Measurements from ENCODE around the gene SFTPA1. TPM values are rescaled to one million over a fixed set of nuclear protein-coding genes. Genes with fewer than 3 reads are reported as not detected.
"Not testable (repeated sequence)": the region's sequence is repeated elsewhere in the genome, so short reads cannot be mapped to it uniquely, and the experiment has no call there.

SFTPA1 gene
- total and polyA plus RNA-seq, 2 experiments from 2014 or later, result not detected

DNA sequence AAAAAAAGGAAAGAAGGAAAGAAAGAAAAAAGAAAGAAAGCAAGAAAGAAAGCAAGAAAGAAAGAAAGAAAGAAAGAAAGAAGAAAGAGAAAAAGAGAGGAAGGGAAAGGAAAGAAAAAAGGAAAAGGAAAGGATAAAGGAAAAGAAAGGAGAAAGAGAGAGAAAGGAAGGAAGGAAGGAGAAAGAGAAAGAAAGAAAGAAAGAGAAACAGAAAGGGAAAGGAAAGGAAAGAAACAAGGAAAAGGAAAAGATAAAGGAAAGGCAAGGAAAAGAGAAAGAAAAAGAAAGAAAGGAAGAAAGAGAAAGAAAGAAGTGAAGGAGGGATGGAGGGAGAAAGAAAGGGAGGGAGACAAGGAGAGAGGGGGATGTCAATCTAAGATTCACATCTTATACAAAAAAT is 29.7 kb upstream of the SFTPA1 start:
- Histone ChIP-seq H3K4me1 (ENCODE audit: low read depth) (no peaks in the 10 kb centered on the region), H3K9me3 (ENCODE audit: low read depth) (no peaks in the 10 kb centered on the region), H3K27me3 (no peaks in the 10 kb centered on the region), H3K27ac (no peak overlapping the region), H3K4me3 (no peak overlapping the region), H3K36me3 (no peaks in the 10 kb centered on the region)
- DNase-seq (ENCODE audit: low read depth in 1 of 2, low spot score in 1 of 2), result no peak
- TF ChIP-seq, protein P1, sequence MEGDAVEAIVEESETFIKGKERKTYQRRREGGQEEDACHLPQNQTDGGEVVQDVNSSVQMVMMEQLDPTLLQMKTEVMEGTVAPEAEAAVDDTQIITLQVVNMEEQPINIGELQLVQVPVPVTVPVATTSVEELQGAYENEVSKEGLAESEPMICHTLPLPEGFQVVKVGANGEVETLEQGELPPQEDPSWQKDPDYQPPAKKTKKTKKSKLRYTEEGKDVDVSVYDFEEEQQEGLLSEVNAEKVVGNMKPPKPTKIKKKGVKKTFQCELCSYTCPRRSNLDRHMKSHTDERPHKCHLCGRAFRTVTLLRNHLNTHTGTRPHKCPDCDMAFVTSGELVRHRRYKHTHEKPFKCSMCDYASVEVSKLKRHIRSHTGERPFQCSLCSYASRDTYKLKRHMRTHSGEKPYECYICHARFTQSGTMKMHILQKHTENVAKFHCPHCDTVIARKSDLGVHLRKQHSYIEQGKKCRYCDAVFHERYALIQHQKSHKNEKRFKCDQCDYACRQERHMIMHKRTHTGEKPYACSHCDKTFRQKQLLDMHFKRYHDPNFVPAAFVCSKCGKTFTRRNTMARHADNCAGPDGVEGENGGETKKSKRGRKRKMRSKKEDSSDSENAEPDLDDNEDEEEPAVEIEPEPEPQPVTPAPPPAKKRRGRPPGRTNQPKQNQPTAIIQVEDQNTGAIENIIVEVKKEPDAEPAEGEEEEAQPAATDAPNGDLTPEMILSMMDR (IDR thresholded peaks at IDR 0.05; ENCODE audit: low read depth, low read length), result no peak

DNA sequence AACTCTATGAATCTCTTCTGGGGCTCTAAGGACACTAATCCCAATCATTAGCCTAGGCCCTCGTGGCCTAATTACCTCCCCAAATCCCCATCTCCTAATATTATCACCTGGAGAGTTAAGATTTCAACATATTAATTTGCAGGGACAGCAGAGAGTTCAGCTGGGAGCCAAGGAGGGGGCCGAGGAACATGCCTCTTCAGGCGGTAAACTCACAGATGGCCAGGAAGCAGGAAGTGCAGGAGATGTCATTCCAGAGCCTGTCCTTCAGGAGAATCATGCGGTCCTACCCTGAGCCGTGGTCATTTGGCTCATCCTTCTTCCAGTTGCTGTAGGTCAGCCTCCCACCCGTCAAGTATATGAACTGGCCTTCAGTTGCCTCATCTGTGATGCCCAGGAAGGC is 28.6 kb upstream of the SFTPA1 start:
- no peak for DNase-seq (ENCODE audit: low read depth in 1 of 2, low spot score in 1 of 2)
- H3K36me3 ChIP-seq, result no peaks in the 10 kb centered on the region
- TF ChIP-seq, protein P1 (IDR thresholded peaks at IDR 0.05; ENCODE audit: low read depth, low read length), result no peak

DNA sequence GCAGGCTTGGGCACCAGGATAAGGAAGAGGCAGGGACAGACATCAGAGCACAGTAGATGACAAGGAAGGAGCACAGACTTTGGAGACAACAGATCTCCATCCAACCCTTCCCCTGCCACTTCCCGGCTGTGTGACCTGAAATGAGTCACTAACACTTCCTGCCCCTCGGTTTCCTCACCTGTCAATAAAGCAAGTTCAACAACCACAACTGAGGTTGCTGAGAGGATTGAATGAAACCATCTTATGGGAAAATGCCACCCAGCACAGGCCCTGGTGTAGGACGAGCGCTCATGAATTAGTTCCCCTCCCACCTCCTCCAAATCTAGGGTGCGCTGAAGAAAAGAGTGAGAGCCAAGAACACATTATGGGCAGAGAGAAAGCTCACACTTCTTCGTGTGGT is 27.8 kb upstream of the SFTPA1 start:
- H3K27me3 ChIP-seq; DNase-seq (ENCODE audit: low read depth in 1 of 2, low spot score in 1 of 2); H3K4me3 ChIP-seq; H3K4me1 ChIP-seq (ENCODE audit: low read depth); H3K36me3 ChIP-seq; H3K27ac ChIP-seq; H3K9me3 ChIP-seq (ENCODE audit: low read depth): not testable (repeated sequence)

More for the DNA sequence above, 28.6 kb upstream of the SFTPA1 start:
- Histone ChIP-seq H3K9me3 (ENCODE audit: low read depth) (no peaks in the 10 kb centered on the region), H3K4me3 (no peak overlapping the region), H3K27me3 (no peaks in the 10 kb centered on the region), H3K4me1 (ENCODE audit: low read depth) (no peaks in the 10 kb centered on the region), H3K27ac (no peak overlapping the region)

DNA sequence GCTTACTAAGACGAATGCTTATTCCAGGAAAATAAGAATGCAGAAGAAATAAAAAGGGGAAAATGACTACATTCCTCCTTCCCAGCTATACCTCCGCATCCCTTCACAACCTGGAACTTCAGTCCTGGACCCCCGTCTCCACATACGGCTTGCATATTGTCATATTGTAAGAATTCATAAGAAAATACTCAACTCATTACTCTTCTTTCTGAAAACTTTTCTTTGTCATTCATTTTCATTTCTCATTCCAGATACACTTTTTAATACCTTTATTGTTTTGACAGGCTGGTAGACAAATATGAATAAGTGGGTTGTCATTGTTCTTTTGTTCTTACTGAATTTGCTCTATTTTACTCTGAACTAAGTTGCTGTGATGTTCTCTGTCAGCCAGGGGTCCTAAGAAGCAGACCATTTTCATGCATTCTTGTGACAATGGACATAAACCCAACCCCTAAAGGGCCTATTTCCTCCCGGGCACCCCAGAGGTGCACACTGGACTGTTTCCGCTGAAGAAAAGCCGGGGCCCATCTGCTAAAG is 27.2 kb upstream of the SFTPA1 start:
- Histone ChIP-seq H3K4me3 (no peak overlapping the region), H3K9me3 (ENCODE audit: low read depth) (no peaks in the 10 kb centered on the region), H3K27ac (no peak overlapping the region), H3K27me3 (no peaks in the 10 kb centered on the region), H3K36me3 (no peaks in the 10 kb centered on the region), H3K4me1 (ENCODE audit: low read depth) (no peaks in the 10 kb centered on the region)
- DNase-seq (ENCODE audit: low read depth in 1 of 2, low spot score in 1 of 2), result no peak
- TF ChIP-seq, protein P1 (IDR thresholded peaks at IDR 0.05; ENCODE audit: low read depth, low read length), result no peak

DNA sequence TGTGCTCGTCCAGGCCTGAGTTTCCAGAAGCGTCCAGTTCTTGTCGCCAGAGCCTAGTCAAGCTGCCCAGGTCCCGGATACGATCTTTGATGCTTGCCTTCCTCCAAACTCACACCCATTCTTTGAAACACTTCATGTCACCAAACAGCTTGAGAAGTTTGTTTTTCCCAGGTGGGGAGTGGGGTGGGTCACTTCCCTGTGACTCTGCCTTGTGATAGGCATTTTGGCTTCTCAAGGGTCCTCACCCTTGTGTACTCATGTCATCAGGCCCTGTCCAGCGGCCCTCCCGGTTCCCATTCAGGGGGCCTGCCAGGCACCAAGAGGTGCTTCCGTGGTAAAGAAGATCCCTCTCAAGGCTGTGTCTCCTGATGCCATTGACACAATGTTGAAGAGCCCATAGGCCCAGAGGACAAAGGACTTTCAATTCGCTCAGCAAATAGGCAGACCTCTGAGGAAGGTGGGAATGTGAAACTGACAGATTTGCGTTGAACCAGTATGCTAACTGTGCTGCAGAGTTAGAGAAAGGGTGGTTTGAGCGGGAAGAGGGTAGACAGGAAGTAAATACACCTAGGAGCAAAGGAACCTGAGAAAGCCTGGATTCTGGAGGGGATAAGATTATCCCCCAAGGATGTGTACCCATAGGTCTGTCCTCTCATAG is 24.7 kb upstream of the SFTPA1 start:
- H3K36me3 ChIP-seq, result no peaks in the 10 kb centered on the region
- H3K4me1 ChIP-seq (ENCODE audit: low read depth), result no peaks in the 10 kb centered on the region
- no peak overlapping the region for H3K4me3 ChIP-seq
- no peak for DNase-seq (ENCODE audit: low read depth in 1 of 2, low spot score in 1 of 2)
- H3K9me3 ChIP-seq (ENCODE audit: low read depth), result no peaks in the 10 kb centered on the region
- H3K27me3 ChIP-seq, result no peaks in the 10 kb centered on the region
- TF ChIP-seq, protein P1 (IDR thresholded peaks at IDR 0.05; ENCODE audit: low read depth, low read length), result no peak
- H3K27ac ChIP-seq, result no peak overlapping the region

DNA sequence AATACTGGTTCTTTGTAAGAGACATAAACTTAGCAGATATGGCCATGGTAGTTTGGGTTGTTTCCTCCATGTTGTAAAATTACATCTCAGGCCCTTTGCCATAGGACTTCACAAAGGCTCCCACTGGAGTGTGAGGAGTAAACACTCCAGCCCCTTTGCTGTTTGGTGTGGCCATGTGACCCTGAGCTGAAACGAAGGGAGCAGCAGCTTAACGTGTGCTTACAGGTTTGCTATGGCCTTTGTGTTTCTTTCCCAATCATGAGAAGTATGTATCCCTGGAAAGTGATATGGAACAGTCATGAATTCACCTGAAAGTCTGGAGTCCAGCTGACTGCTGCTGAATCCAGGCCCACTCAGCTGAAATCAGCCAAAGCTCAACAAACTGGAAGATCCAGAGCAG is 23.8 kb upstream of the SFTPA1 start:
- H3K4me1 ChIP-seq (ENCODE audit: low read depth), result no peaks in the 10 kb centered on the region
- no peak overlapping the region for H3K27ac ChIP-seq
- DNase-seq (ENCODE audit: low read depth in 1 of 2, low spot score in 1 of 2), result no peak
- H3K36me3 ChIP-seq, result no peaks in the 10 kb centered on the region
- TF ChIP-seq, protein P1 (IDR thresholded peaks at IDR 0.05; ENCODE audit: low read depth, low read length), result no peak
- H3K4me3 ChIP-seq, result no peak overlapping the region
- no peaks in the 10 kb centered on the region for H3K9me3 ChIP-seq (ENCODE audit: low read depth)
- H3K27me3 ChIP-seq, result no peaks in the 10 kb centered on the region

Data from cardiac muscle cell (in vitro differentiated cells and primary cell).